Measurements from ENCODE around the gene RABL6. TPM values are rescaled to one million over a fixed set of nuclear protein-coding genes. Genes with fewer than 3 reads are reported as not detected.

RABL6 gene
- total RNA-seq, 3 donors from 2014 or later, result 92.1 to 142 (median 112) TPM

DNA sequence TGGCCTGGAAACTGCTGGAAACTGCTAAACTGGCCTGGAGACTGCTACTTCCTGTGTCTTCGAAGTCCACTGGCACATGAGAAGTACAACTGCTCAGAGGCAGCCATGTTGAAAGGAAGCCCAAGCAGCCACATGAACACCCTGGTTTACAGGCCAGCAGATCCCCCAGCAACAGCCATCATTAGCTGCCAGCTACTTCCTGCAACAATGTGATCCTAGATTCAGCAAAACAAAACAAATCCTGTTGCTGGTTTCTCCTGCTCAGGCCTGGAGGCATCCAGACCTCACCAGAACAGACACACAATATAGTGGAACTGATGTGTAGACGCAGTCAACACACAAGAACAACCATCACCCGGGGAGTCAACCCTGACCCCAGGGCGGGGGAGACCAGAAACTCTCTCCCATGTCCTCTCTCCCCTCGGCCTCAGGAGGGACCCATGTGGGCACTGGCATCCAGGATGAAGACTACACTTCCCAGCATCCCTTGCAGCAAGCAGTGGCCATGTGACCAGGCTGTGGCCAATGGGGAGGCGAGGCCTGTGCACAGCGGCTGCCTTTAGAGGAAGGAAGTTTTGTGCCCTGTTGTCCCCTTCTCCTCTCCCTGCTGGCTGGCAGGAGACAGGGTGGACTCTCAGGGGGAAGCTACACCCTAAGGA is 34.2 kb upstream of the RABL6 start:
- DNase-seq (peak in 2 of 3 donors; percentile 52 to 60), ATAC-seq (peak; percentile 20)
- no peaks in the 10 kb centered on the region for H3K36me3 ChIP-seq (ENCODE audit: low read depth)
- intact Hi-C loops (cut with DNase I, micrococcal nuclease), result no loop called here
- H3K4me1 ChIP-seq (ENCODE audit: low read depth), result peaks cover 7% of the 10 kb centered on the region
- peaks cover 4% of the 10 kb centered on the region for H3K9me3 ChIP-seq
- TF ChIP-seq, protein P1, sequence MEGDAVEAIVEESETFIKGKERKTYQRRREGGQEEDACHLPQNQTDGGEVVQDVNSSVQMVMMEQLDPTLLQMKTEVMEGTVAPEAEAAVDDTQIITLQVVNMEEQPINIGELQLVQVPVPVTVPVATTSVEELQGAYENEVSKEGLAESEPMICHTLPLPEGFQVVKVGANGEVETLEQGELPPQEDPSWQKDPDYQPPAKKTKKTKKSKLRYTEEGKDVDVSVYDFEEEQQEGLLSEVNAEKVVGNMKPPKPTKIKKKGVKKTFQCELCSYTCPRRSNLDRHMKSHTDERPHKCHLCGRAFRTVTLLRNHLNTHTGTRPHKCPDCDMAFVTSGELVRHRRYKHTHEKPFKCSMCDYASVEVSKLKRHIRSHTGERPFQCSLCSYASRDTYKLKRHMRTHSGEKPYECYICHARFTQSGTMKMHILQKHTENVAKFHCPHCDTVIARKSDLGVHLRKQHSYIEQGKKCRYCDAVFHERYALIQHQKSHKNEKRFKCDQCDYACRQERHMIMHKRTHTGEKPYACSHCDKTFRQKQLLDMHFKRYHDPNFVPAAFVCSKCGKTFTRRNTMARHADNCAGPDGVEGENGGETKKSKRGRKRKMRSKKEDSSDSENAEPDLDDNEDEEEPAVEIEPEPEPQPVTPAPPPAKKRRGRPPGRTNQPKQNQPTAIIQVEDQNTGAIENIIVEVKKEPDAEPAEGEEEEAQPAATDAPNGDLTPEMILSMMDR (IDR thresholded peaks at IDR 0.05), result no peak
- no peak overlapping the region for H3K4me3 ChIP-seq

GRCh38 chr9:136774416-136775045 is 33.2 kb upstream of the RABL6 start:
- DNase-seq (peak in 1 of 3 donors; percentile 9), ATAC-seq (no peak)
- peaks cover 7% of the 10 kb centered on the region for H3K4me1 ChIP-seq (ENCODE audit: low read depth)
- H3K4me3 ChIP-seq, result no peak overlapping the region
- intact Hi-C loops (cut with DNase I, micrococcal nuclease), result no loop called here
- TF ChIP-seq, protein P1 (IDR thresholded peaks at IDR 0.05), result no peak
- no peaks in the 10 kb centered on the region for H3K36me3 ChIP-seq (ENCODE audit: low read depth)
- H3K9me3 ChIP-seq, result peaks cover 4% of the 10 kb centered on the region

GRCh38 chr9:136775191-136775590 is 32.6 kb upstream of the RABL6 start:
- no peaks in the 10 kb centered on the region for H3K36me3 ChIP-seq (ENCODE audit: low read depth)
- peaks cover 4% of the 10 kb centered on the region for H3K9me3 ChIP-seq
- H3K4me3 ChIP-seq, result no peak overlapping the region
- no peak for ATAC-seq
- intact Hi-C loops (cut with DNase I, micrococcal nuclease), result no loop called here
- H3K4me1 ChIP-seq (ENCODE audit: low read depth), result peaks cover 7% of the 10 kb centered on the region
- TF ChIP-seq, protein P1 (IDR thresholded peaks at IDR 0.05), result no peak
- DNase-seq, result peak in 1 of 3 donors; percentile 16

DNA sequence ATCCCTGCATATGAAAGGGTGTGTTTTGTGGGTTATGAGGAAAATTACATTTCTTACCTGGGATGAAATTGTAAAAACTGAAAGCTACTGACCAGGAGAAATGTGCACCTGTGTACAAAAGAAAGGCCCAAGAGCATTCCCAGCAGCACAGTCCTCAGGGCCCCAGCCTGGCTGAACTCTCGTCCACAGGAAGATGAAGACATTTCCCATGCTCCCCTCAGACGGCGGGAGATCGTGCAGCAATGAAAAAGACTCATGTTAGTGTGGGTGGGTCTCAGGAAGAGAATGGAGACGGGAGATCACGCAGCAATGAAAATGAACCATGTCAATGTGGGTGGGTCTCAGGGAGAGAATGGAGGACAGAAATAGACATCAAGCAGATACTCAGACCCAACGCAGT is 30.8 kb upstream of the RABL6 start:
- TF ChIP-seq, protein P1 (IDR thresholded peaks at IDR 0.05), result no peak

GRCh38 chr9:136777359-136777758 is 30.4 kb upstream of the RABL6 start:
- no peaks in the 10 kb centered on the region for H3K36me3 ChIP-seq (ENCODE audit: low read depth)
- ATAC-seq (peak; percentile 93), DNase-seq (peak in 2 of 3 donors; percentile 70 to 82)
- H3K9me3 ChIP-seq, result peaks cover 4% of the 10 kb centered on the region
- no peak overlapping the region for H3K4me3 ChIP-seq
- TF ChIP-seq, protein P1 (IDR thresholded peaks at IDR 0.05), result no peak
- intact Hi-C loops (cut with DNase I, micrococcal nuclease), result no loop called here
- H3K4me1 ChIP-seq (ENCODE audit: low read depth), result peaks cover 7% of the 10 kb centered on the region

More for the DNA sequence above, 30.8 kb upstream of the RABL6 start:
- DNase-seq (no peak), ATAC-seq (peak; percentile 17)
- H3K36me3 ChIP-seq (ENCODE audit: low read depth), result no peaks in the 10 kb centered on the region
- H3K9me3 ChIP-seq, result peaks cover 4% of the 10 kb centered on the region
- peaks cover 7% of the 10 kb centered on the region for H3K4me1 ChIP-seq (ENCODE audit: low read depth)
- H3K4me3 ChIP-seq, result no peak overlapping the region
- intact Hi-C loops (cut with DNase I, micrococcal nuclease), result no loop called here
